ENCODE measurements around the gene ARHGEF17. TPM values are rescaled to one million over a fixed set of nuclear protein-coding genes. Genes with fewer than 3 reads are reported as not detected.

Gene ARHGEF17
- total and polyA plus RNA-seq, 2 of the 13 experiments (the other 11 are each of a cell fraction or from before 2014, with no cell fraction given), result 10.7 to 28.8 TPM

GRCh38 chr11:73310076-73310475, 2.0 kb downstream of the ARHGEF17 start:
- POLR2A ChIA-PET, result interaction anchor here (1.2 to 6.2 kb wide), 6 partner anchors 9 to 66 kb away, joined by 3 to 205 read pairs (median 11); partner anchors contain the start of gene RELT

More at GRCh38 chr11:73310076-73310475, 2.0 kb downstream of the ARHGEF17 start:
- peaks cover 19% of the 10 kb centered on the region for H4K20me1 ChIP-seq (ENCODE audit: insufficient read depth, low read length)
- H2AFZ ChIP-seq (ENCODE audit: low read length), result no peak overlapping the region
- ATAC-seq, result no peak
- in situ Hi-C loops (cut with HindIII; ENCODE audit: extremely low pct_ligation_motif_present, low pct_unique_long_range_greater_than_20kb), result no loop called here
- no peaks in the 10 kb centered on the region; a peak in 1 of 5 replicates for H3K27me3 ChIP-seq (ENCODE audit: control insufficient read depth in 1 of 2, insufficient read depth in 2 of 2, low read length in 2 of 2)
- WGBS (ENCODE audit: low lambda C conversion rate), result 96% methylated on average over 16 of the region's 16 CpGs
- peaks cover 71% of the 10 kb centered on the region for H3K4me1 ChIP-seq (ENCODE audit: insufficient read depth, low read length)
- H3K79me2 ChIP-seq (ENCODE audit: insufficient read depth, low read length), result peaks cover 49% of the 10 kb centered on the region
- TF ChIP-seq MYPOP (CRISPR knock-in tag; IDR thresholded peaks at IDR 0.05), result no peak
- no peak for TF ChIP-seq DNMT1 (CRISPR knock-in tag; IDR thresholded peaks at IDR 0.05)
- TF ChIP-seq KLF15 (CRISPR knock-in tag; IDR thresholded peaks at IDR 0.05; ENCODE audit: borderline replicate concordance), result no peak
- no peak for TF ChIP-seq JDP2 (CRISPR knock-in tag; IDR thresholded peaks at IDR 0.05; ENCODE audit: borderline replicate concordance)
- no peak for TF ChIP-seq PHB2 (IDR thresholded peaks at IDR 0.05; ENCODE audit: partially characterized antibody)
- 0 out of 2 replicates have a peak, but pooled peaks have one; percentile 30 for TF ChIP-seq ARID2 (CRISPR knock-in tag; IDR thresholded peaks at IDR 0.05; ENCODE audit: borderline replicate concordance)
- no peak for TF ChIP-seq ETV5 (CRISPR knock-in tag; IDR thresholded peaks at IDR 0.05; ENCODE audit: borderline replicate concordance)
- no peak for TF ChIP-seq EHMT2 (IDR thresholded peaks at IDR 0.05; ENCODE audit: borderline replicate concordance, low read depth, low read length)
- no peak for TF ChIP-seq ZBTB49 (CRISPR knock-in tag; IDR thresholded peaks at IDR 0.05; ENCODE audit: borderline replicate concordance)
- TF ChIP-seq ZNF343 (CRISPR knock-in tag; IDR thresholded peaks at IDR 0.05), result 0 out of 2 replicates have a peak, but pooled peaks have one; percentile 16
- TF ChIP-seq ZBTB20 (CRISPR knock-in tag; IDR thresholded peaks at IDR 0.05; ENCODE audit: borderline replicate concordance, low read depth), result no peak
- no peak for TF ChIP-seq TP53 (CRISPR knock-in tag; conservative IDR thresholded peaks at IDR 0.05)
- TF ChIP-seq SMC3 (IDR thresholded peaks at IDR 0.05; ENCODE audit: low read length), result no peak
- no peak for TF ChIP-seq KAT2B (IDR thresholded peaks at IDR 0.05; ENCODE audit: borderline replicate concordance, low read depth, low read length)
- TF ChIP-seq ATM (IDR thresholded peaks at IDR 0.05; ENCODE audit: borderline replicate concordance), result no peak
- TF ChIP-seq PRDM10 (CRISPR knock-in tag; IDR thresholded peaks at IDR 0.05; ENCODE audit: low read depth), result no peak
- TF ChIP-seq ZNF746 (CRISPR knock-in tag; IDR thresholded peaks at IDR 0.05), result no peak
- no peak for TF ChIP-seq ZNF850 (CRISPR knock-in tag; conservative IDR thresholded peaks at IDR 0.05)
- H3K27ac ChIP-seq (ENCODE audit: extremely low read length, insufficient read depth, low read length), result peak overlapping the region; percentile 99
- H3K4me2 ChIP-seq (ENCODE audit: low read depth, low read length), result peak overlapping the region; percentile 91
- FAIRE-seq, result no peak
- intact Hi-C loops (cut with micrococcal nuclease; ENCODE audit: unreplicated experiment), result no loop called here
- no TSS peak for BruUV-seq (replicated peaks)
- DNase-seq (ENCODE audit: low spot score), result no peak
- H3K9me3 ChIP-seq (ENCODE audit: low read length), result no peaks in the 10 kb centered on the region
- H3K36me3 ChIP-seq (replicated peaks in 1 of 2; ENCODE audit: control insufficient read depth in 1 of 2, insufficient read depth in 2 of 2, low read length in 2 of 2), result peaks cover 0 to under 1% of the 10 kb centered on the region in 2 experiments; a peak in 2 of 5 replicates
- H3K4me3 ChIP-seq (replicated peaks in 1 of 3; ENCODE audit: insufficient read depth in 1 of 3, low read depth in 2 of 3, low read length in 3 of 3), result peak overlapping the region; percentile 43 to 86 (median 85); a peak in 5 of 6 replicates
- CTCF ChIA-PET (ENCODE audit: low intra/inter-chr PET ratio, low total read pairs), result no interaction called here
- peak overlapping the region; percentile 93 for H3K9ac ChIP-seq (ENCODE audit: insufficient read depth, low read depth, low read length)

Data from HepG2 (cell line).